ENCODE results near the gene LCE2C.
A peak's percentile ranks its signal among the peaks of the same experiment; 100 is the strongest.

LCE2C gene

DNA sequence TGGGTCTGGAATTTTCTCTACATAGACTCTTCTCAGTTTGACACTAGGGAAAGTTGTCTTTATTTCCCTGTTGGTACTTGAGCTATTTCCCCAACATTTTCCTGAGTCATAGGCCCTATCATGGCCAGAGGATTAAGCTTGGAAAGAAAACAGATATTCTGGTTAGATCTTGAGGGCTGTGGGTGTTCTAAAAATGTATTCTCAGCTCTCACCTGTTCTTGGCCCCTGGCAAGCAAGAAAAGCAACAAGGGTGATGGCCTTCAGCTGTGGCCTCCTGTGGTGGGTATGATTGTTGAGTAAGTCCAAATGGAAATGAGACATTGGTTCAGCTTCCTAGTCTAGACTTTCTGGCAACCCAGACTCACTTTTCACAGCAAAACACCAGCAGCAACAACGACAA, 34.7 kb upstream of the LCE2C start:
- no peaks in the 10 kb centered on the region for H3K36me3 ChIP-seq (ENCODE audit: control insufficient read depth in 2 of 2, insufficient read depth in 1 of 2, low read length in 2 of 2)
- POLR2A ChIA-PET, result no interaction called here
- no peak for TF ChIP-seq SP7 (tag by site-specific recombination; IDR thresholded peaks at IDR 0.05)
- TF ChIP-seq ZNF211 (tag by site-specific recombination; IDR thresholded peaks at IDR 0.05; ENCODE audit: low read depth), result no peak
- TF ChIP-seq ZNF514 (tag by site-specific recombination; IDR thresholded peaks at IDR 0.05), result no peak

DNA sequence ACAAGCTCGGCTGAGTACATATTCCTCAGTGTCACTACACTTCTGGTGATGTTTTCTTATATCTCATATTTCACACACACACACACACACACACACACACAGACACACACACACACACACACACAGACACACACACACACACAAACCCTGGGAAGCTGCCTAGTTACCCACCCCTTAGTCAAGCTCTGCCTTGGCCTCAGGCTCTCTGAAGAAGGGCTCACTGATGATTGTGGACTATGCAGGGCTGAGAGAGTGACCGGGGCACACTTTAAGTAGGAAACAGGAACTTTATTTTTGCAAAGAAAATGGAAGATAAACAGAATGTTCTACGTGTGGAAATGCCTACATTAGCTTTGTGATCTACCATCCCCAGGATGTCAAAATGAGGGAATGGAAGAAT, 31.1 kb upstream of the LCE2C start:
- TF ChIP-seq ZNF280D (tag by site-specific recombination; IDR thresholded peaks at IDR 0.05), result no peak
- TF ChIP-seq ZSCAN4 (tag by site-specific recombination; IDR thresholded peaks at IDR 0.05), result peak; percentile 77
- ChIA-PET CTCF (interaction anchor here (0.6 to 5.4 kb wide), 2 partner anchors 10 to 577 kb away, joined by 4 to 39 read pairs; no protein-coding TSS in a partner anchor), POLR2A (no interaction called here)
- Histone ChIP-seq H3K27ac (ENCODE audit: extremely low read depth, low read depth, low read length) (no peak overlapping the region), H3K36me3 (ENCODE audit: control insufficient read depth in 2 of 2, insufficient read depth in 1 of 2, low read length in 2 of 2) (no peaks in the 10 kb centered on the region), H3K4me1 (ENCODE audit: control insufficient read depth, insufficient read depth, low read length) (no peaks in the 10 kb centered on the region), H3K4me3 (ENCODE audit: low read depth, low read length) (no peak overlapping the region), H3K9me3 (ENCODE audit: control insufficient read depth, insufficient read depth, low read depth, low read length) (no peaks in the 10 kb centered on the region)

More for the DNA sequence above, 34.7 kb upstream of the LCE2C start:
- H3K27ac ChIP-seq (ENCODE audit: extremely low read depth, low read depth, low read length), result no peak overlapping the region
- no peak overlapping the region for H3K4me3 ChIP-seq (ENCODE audit: low read depth, low read length)
- no peaks in the 10 kb centered on the region for H3K4me1 ChIP-seq (ENCODE audit: control insufficient read depth, insufficient read depth, low read length)
- H3K9me3 ChIP-seq (ENCODE audit: control insufficient read depth, insufficient read depth, low read depth, low read length), result no peaks in the 10 kb centered on the region
- CTCF ChIA-PET, result interaction anchor here (0.5 to 5.4 kb wide), 3 partner anchors 13 to 205 kb away, joined by 3 to 39 read pairs (median 4); no protein-coding TSS in a partner anchor

- POLR2A ChIA-PET, result no interaction called here
- no peaks in the 10 kb centered on the region for H3K36me3 ChIP-seq (ENCODE audit: control insufficient read depth in 2 of 2, insufficient read depth in 1 of 2, low read length in 2 of 2)
- no peaks in the 10 kb centered on the region for H3K9me3 ChIP-seq (ENCODE audit: control insufficient read depth, insufficient read depth, low read depth, low read length)
- CTCF ChIA-PET, result interaction anchor here (1.2 kb wide), 1 partner anchor 584 kb away, joined by 3 read pairs; no protein-coding TSS in a partner anchor
- H3K4me1 ChIP-seq (ENCODE audit: control insufficient read depth, insufficient read depth, low read length), result no peaks in the 10 kb centered on the region
- no peak overlapping the region for H3K4me3 ChIP-seq (ENCODE audit: low read depth, low read length)
- H3K27ac ChIP-seq (ENCODE audit: extremely low read depth, low read depth, low read length), result no peak overlapping the region
- TF ChIP-seq MYNN (tag by site-specific recombination; IDR thresholded peaks at IDR 0.05; ENCODE audit: borderline replicate concordance) (no peak), GLIS1 (tag by site-specific recombination; IDR thresholded peaks at IDR 0.05) (no peak), ZSCAN16 (tag by site-specific recombination; IDR thresholded peaks at IDR 0.05) (no peak), ZNF341 (tag by site-specific recombination; IDR thresholded peaks at IDR 0.05; ENCODE audit: low read depth) (no peak), ZNF354C (tag by site-specific recombination; IDR thresholded peaks at IDR 0.05; ENCODE audit: borderline replicate concordance, low read depth) (no peak), ZNF335 (tag by site-specific recombination; conservative IDR thresholded peaks at IDR 0.05) (no peak), ZNF211 (tag by site-specific recombination; IDR thresholded peaks at IDR 0.05; ENCODE audit: low read depth) (no peak), ZNF112 (tag by site-specific recombination; IDR thresholded peaks at IDR 0.05) (no peak), ZNF280D (tag by site-specific recombination; IDR thresholded peaks at IDR 0.05) (no peak), ZNF521 (tag by site-specific recombination; IDR thresholded peaks at IDR 0.05) (no peak), ZNF600 (tag by site-specific recombination; IDR thresholded peaks at IDR 0.05) (no peak)
- TF ChIP-seq, protein P1, sequence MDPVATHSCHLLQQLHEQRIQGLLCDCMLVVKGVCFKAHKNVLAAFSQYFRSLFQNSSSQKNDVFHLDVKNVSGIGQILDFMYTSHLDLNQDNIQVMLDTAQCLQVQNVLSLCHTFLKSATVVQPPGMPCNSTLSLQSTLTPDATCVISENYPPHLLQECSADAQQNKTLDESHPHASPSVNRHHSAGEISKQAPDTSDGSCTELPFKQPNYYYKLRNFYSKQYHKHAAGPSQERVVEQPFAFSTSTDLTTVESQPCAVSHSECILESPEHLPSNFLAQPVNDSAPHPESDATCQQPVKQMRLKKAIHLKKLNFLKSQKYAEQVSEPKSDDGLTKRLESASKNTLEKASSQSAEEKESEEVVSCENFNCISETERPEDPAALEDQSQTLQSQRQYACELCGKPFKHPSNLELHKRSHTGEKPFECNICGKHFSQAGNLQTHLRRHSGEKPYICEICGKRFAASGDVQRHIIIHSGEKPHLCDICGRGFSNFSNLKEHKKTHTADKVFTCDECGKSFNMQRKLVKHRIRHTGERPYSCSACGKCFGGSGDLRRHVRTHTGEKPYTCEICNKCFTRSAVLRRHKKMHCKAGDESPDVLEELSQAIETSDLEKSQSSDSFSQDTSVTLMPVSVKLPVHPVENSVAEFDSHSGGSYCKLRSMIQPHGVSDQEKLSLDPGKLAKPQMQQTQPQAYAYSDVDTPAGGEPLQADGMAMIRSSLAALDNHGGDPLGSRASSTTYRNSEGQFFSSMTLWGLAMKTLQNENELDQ (tag by site-specific recombination; IDR thresholded peaks at IDR 0.05; ENCODE audit: low read depth), result no peak
- TF ChIP-seq, protein P2, sequence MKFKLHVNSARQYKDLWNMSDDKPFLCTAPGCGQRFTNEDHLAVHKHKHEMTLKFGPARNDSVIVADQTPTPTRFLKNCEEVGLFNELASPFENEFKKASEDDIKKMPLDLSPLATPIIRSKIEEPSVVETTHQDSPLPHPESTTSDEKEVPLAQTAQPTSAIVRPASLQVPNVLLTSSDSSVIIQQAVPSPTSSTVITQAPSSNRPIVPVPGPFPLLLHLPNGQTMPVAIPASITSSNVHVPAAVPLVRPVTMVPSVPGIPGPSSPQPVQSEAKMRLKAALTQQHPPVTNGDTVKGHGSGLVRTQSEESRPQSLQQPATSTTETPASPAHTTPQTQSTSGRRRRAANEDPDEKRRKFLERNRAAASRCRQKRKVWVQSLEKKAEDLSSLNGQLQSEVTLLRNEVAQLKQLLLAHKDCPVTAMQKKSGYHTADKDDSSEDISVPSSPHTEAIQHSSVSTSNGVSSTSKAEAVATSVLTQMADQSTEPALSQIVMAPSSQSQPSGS (tag by site-specific recombination; IDR thresholded peaks at IDR 0.05; ENCODE audit: low read depth), result no peak
- TF ChIP-seq, protein P3, sequence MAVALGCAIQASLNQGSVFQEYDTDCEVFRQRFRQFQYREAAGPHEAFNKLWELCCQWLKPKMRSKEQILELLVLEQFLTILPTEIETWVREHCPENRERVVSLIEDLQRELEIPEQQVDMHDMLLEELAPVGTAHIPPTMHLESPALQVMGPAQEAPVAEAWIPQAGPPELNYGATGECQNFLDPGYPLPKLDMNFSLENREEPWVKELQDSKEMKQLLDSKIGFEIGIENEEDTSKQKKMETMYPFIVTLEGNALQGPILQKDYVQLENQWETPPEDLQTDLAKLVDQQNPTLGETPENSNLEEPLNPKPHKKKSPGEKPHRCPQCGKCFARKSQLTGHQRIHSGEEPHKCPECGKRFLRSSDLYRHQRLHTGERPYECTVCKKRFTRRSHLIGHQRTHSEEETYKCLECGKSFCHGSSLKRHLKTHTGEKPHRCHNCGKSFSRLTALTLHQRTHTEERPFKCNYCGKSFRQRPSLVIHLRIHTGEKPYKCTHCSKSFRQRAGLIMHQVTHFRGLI (tag by site-specific recombination; IDR thresholded peaks at IDR 0.05), result no peak
These were observed 29.9 kb upstream of the LCE2C start for GRCh38 chr1:152645146-152645545.

Measured in HEK293 (cell line).